SK-N-SH (cell line): ENCODE data around the gene DGCR6. TPM values are rescaled to one million over a fixed set of nuclear protein-coding genes. Genes with fewer than 3 reads are reported as not detected.
"Not testable (repeated sequence)": the region's sequence is repeated elsewhere in the genome, so short reads cannot be mapped to it uniquely, and the experiment has no call there.

Experiments
- CTCF ChIA-PET: fragments of 300-600, 350-600 bp; formaldehyde crosslinking; extraction: SDS; loops from one replicate; lab custom pipeline; 2021; lab: Yijun Ruan, JAX
- POLR2A ChIA-PET: fragments of 350-600 bp; sonication (Branson Sonifier 250); formaldehyde crosslinking; extraction: SDS; loops from one replicate; lab custom pipeline; 2020; ENCODE audit warnings: antibody characterized with exemption, inconsistent platforms; lab: Yijun Ruan, JAX
- DNase-seq: peaks from one replicate; pipeline ENCODE4 v3.0.0; 2012
- H2AFZ ChIP-seq: fragments of 200-600 bp; sonication (generic); 2 replicates; pipeline ENCODE4 v1.8.1; 2016; ENCODE audit warnings: antibody characterized with exemption, mild to moderate bottlenecking, low read depth
- H3F3A ChIP-seq: fragments of 200-600 bp; sonication (generic); replicated peaks from 2 replicates; pipeline ENCODE3; 2016; ENCODE audit warnings: antibody characterized with exemption, mild to moderate bottlenecking; ENCODE audit not compliant: insufficient read depth
- H3K27ac ChIP-seq, 2 experiments: fragments of 200-500 bp in 1 of 2; fragments of 200-600 bp in 1 of 2; sonication (Bioruptor generic) in 1 of 2; sonication (generic), shearing (Covaris generic) in 1 of 2; 2 replicates each; pipeline versions ENCODE4 v1.5.1 to v1.6.1; 2014 to 2016; ENCODE audit warnings: low read depth in 2 of 2, inconsistent platforms in 1 of 2, low read length in 1 of 2, mild to moderate bottlenecking in 1 of 2, mixed read lengths in 1 of 2
- H3K27me3 ChIP-seq: fragments of 200-600 bp; sonication (generic), shearing (Covaris generic); 2 replicates; pipeline ENCODE4 v1.6.1; 2016; ENCODE audit warnings: mixed run types; ENCODE audit not compliant: insufficient read depth
- H3K36me3 ChIP-seq, 2 experiments: fragments of 200-500 bp in 1 of 2; fragments of 200-600 bp in 1 of 2; sonication (Bioruptor generic) in 1 of 2; sonication (generic) in 1 of 2; replicated peaks in 1 of 2; 2 replicates each; pipeline versions ENCODE3 to v1.5.1; 2014 to 2016; ENCODE audit warnings: low read length in 1 of 2, mild to moderate bottlenecking in 1 of 2; ENCODE audit not compliant: insufficient read depth in 2 of 2, control insufficient read depth in 1 of 2
- H3K4me1 ChIP-seq, 2 experiments: fragments of 200-500 bp in 1 of 2; fragments of 200-600 bp in 1 of 2; sonication (Bioruptor generic) in 1 of 2; sonication (generic), shearing (Covaris generic) in 1 of 2; 2 replicates each; pipeline versions ENCODE4 v1.5.1 to v1.6.1; 2014 to 2016; ENCODE audit warnings: low read depth in 1 of 2, low read length in 1 of 2, mixed run types in 1 of 2; ENCODE audit not compliant: insufficient read depth in 2 of 2, control insufficient read depth in 1 of 2
- H3K4me2 ChIP-seq: fragments of 200-600 bp; sonication (generic), shearing (Covaris generic); 2 replicates; pipeline ENCODE4 v1.6.1; 2017; ENCODE audit warnings: mixed run types
- H3K4me3 ChIP-seq, 2 experiments: fragments of 200-500 bp in 1 of 2; fragments of 200-600 bp in 1 of 2; sonication (Bioruptor generic) in 1 of 2; sonication (generic), shearing (Covaris generic) in 1 of 2; 2 replicates each; pipeline versions ENCODE4 v1.5.1 to v1.8.1; 2014 to 2016; ENCODE audit warnings: low read depth in 2 of 2, inconsistent platforms in 1 of 2, low read length in 1 of 2, mild to moderate bottlenecking in 1 of 2, mixed read lengths in 1 of 2, moderate library complexity in 1 of 2
- H3K79me2 ChIP-seq: fragments of 200-600 bp; sonication (generic); 2 replicates; pipeline ENCODE4 v1.8.1; 2017; ENCODE audit warnings: mild to moderate bottlenecking; ENCODE audit not compliant: insufficient read depth
- H3K9ac ChIP-seq: fragments of 200-600 bp; sonication (generic); 2 replicates; pipeline ENCODE4 v1.6.1; 2017; ENCODE audit warnings: mixed run types
- H3K9me2 ChIP-seq: fragments of 200-600 bp; sonication (generic); 2 replicates; pipeline ENCODE4 v1.6.1; 2017; ENCODE audit warnings: mixed run types
- H3K9me3 ChIP-seq: fragments of 200-600 bp; sonication (generic); 2 replicates; pipeline ENCODE4 v1.6.1; 2017; ENCODE audit warnings: mixed run types, mild to moderate bottlenecking, moderate library complexity
- H4K20me1 ChIP-seq: fragments of 200-600 bp; sonication (generic); 2 replicates; pipeline ENCODE4 v1.6.1; 2017; ENCODE audit warnings: mild to moderate bottlenecking, mixed run types; ENCODE audit not compliant: insufficient read depth
- ELF1 ChIP-seq: IDR thresholded peaks from 2 replicates; pipeline ENCODE4 v1.4.0; 2012
- EP300 ChIP-seq, 2 experiments: IDR thresholded peaks; 2 replicates each; pipeline versions ENCODE4 v1.4.0 to v1.6.1; 2012; ENCODE audit warnings: borderline replicate concordance in 1 of 2, low read depth in 1 of 2, low read length in 1 of 2
- EZH2phosphoT487 ChIP-seq: fragments of 200-600 bp; sonication (generic); IDR thresholded peaks from 2 replicates; pipeline ENCODE4 v1.6.1; 2017; ENCODE audit warnings: low read depth, mixed run types, mild to moderate bottlenecking, antibody characterized with exemption, moderate library complexity, borderline replicate concordance
- FOXJ3 ChIP-seq: sonication (generic); formaldehyde crosslinking; IDR thresholded peaks from 2 replicates; pipeline ENCODE4 v1.5.1; 2020; ENCODE audit warnings: mild to moderate bottlenecking, missing genetic modification reagents
- MEF2A ChIP-seq: IDR thresholded peaks from 2 replicates; pipeline ENCODE4 v1.4.0; 2012; ENCODE audit warnings: low read depth, borderline replicate concordance
- MXI1 ChIP-seq: IDR thresholded peaks from 2 replicates; pipeline ENCODE4 v1.6.1; 2012; ENCODE audit warnings: mild to moderate bottlenecking, low read depth, low read length, improper control_type of control experiment
- NFIC ChIP-seq: IDR thresholded peaks from 2 replicates; pipeline ENCODE4 v1.4.0; 2012; ENCODE audit warnings: borderline replicate concordance
- POLR2AphosphoS5 ChIP-seq: IDR thresholded peaks from 2 replicates; pipeline ENCODE4 v1.6.1; 2012; ENCODE audit warnings: low read depth, low read length
- RFX5 ChIP-seq: IDR thresholded peaks from 2 replicates; pipeline ENCODE4 v1.6.1; 2012; ENCODE audit warnings: mild to moderate bottlenecking, improper control_type of control experiment, low read length
- SIN3A ChIP-seq: IDR thresholded peaks from 2 replicates; pipeline ENCODE4 v1.6.1; 2012; ENCODE audit warnings: low read depth, mild to moderate bottlenecking, low read length, moderate library complexity, borderline replicate concordance
- TAF1 ChIP-seq: IDR thresholded peaks from 2 replicates; pipeline ENCODE4 v1.6.1; 2012; ENCODE audit warnings: low read depth, mild to moderate bottlenecking, low read length, moderate library complexity, borderline replicate concordance
- TCF12 ChIP-seq: IDR thresholded peaks from 2 replicates; pipeline ENCODE4 v1.4.0; 2012
- TEAD4 ChIP-seq: IDR thresholded peaks from 2 replicates; pipeline ENCODE4 v1.4.0; 2012; ENCODE audit warnings: mild to moderate bottlenecking, borderline replicate concordance; ENCODE audit not compliant: insufficient read depth
- WGBS: methylation state at CpG from one replicate; pipeline ENCODE4 v1.1.6; 2017; ENCODE audit warnings: low lambda C conversion rate; 5-methylcytosine and 5-hydroxymethylcytosine counted together
- polyA plus RNA-seq, 3 experiments: library from polyadenylated mRNA; depleted of rRNA; stranded (reverse); fragments of >200 nt; gene quantifications; 2 replicates each; pipeline ENCODE4 v1.2.3, GENCODE V29; 2012
- TF ChIP-seq, protein P1 (sequence below): fragments of 200-600 bp; sonication (generic); IDR thresholded peaks from 2 replicates; pipeline ENCODE4 v1.6.1; 2017; ENCODE audit warnings: antibody characterized with exemption, mild to moderate bottlenecking, moderate library complexity
- TF ChIP-seq, protein P2 (sequence below): IDR thresholded peaks from 2 replicates; pipeline ENCODE4 v1.4.0; 2012; ENCODE audit warnings: low read depth
- TF ChIP-seq, protein P3 (sequence below): IDR thresholded peaks from 2 replicates; pipeline ENCODE4 v1.4.0; 2012; ENCODE audit warnings: low read depth, borderline replicate concordance
- TF ChIP-seq, protein P4 (sequence below): fragments of 150-350 bp; IDR thresholded peaks from 2 replicates; pipeline ENCODE4 v1.6.1; 2017; ENCODE audit warnings: antibody characterized with exemption, low read length, low read depth, borderline replicate concordance

Gene DGCR6
- 1.2 TPM in 2 replicates for polyA plus RNA-seq (2012; rRNA removed)
- polyA plus RNA-seq (2012; cell fraction: cytosol; rRNA removed) = 0.22 and 0.24 TPM in 2 replicates
- polyA plus RNA-seq (2012; cell fraction: nucleus; rRNA removed) = 2.1 and 2.2 TPM in 2 replicates

DNA sequence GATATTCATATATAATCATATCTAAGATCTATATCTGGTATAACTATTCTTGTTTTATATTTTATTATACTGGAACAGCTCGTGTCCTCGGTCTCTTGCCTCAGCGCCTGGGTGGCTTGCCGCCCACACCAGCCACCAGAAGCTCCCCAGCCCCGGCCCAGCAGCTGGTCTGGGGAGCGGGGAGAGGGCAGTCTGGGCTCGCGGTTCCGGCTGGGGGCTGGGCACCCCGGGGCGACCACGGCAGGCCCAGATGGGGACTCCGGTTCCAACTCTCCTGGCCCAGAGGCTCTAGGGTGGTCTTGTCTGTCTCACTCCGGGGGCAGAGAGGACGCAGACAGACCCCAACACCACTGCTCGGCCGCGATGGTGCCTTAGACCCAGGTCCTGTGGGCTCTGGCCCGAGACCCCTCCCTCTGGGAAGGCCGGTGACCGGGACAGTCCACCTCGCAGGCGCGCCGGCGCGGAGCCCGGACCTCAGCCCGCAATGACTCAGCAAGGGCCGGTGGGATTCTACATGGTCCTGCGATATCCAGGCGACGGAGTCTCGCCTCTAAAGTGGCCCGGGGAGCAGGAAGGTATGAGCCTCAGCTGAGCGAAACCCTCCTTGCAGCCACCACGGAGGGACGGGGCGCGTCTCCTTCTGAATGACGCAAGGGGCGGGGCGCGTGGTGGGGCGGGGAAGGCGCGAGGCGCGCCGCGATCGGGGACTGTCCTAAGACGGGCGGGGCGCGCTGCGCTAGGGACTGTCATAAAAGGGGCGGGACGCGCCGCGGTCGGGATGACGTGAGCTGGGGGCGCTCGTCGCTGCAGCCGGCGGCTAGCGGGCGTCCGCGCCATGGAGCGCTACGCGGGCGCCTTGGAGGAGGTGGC, at the start of gene DGCR6:
DGCR6 (plus strand) TSS at position 781 of the 870 bp plus-strand sequence; CDS start at position 836, 55 bp downstream.
- no peak within 1 kb of the TSS for H3K27ac ChIP-seq
- no peaks in the 10 kb centered on the region for H3K4me1 ChIP-seq
- CTCF ChIA-PET = interaction anchor here (0.6 to 1.8 kb wide), 6 partner anchors 21 to 1735 kb away, joined by 3 to 6 read pairs (median 3); partner anchors contain the start of gene PRODH
- no peaks in the 10 kb centered on the region for H3K27me3 ChIP-seq
- H4K20me1 ChIP-seq = no peaks in the 10 kb centered on the region
- no peaks in the 10 kb centered on the region for H3K9me2 ChIP-seq
- H3K9me3 ChIP-seq = no peaks in the 10 kb centered on the region
- H3K9ac ChIP-seq = no peak within 1 kb of the TSS
- H2AFZ ChIP-seq = no peak within 1 kb of the TSS
- no peaks in the 10 kb centered on the region for H3K79me2 ChIP-seq
- POLR2A ChIA-PET = interaction anchor here (0.8 kb wide), 1 partner anchor 15 kb away, joined by 3 read pairs; no protein-coding TSS in a partner anchor
- no peaks in the 10 kb centered on the region for H3F3A ChIP-seq
- no CpG with 5 or more reads among the region's 77 CpGs for WGBS
- H3K36me3 ChIP-seq = no peaks in the 10 kb centered on the region
- DNase-seq = no peak
- no peak within 1 kb of the TSS for H3K4me3 ChIP-seq
- H3K4me2 ChIP-seq = no peak within 1 kb of the TSS
- TF ChIP-seq MEF2A (no peak), TCF12 (no peak), TAF1 (no peak), FOXJ3 (no peak), EZH2phosphoT487 (no peak), RFX5 (no peak), MXI1 (no peak), TEAD4 (no peak), EP300 (IDR thresholded peaks at IDR 0.05; ENCODE audit: borderline replicate concordance in 1 of 2, low read depth in 1 of 2, low read length in 1 of 2) (no peak), SIN3A (no peak), POLR2AphosphoS5 (no peak), ELF1 (no peak), NFIC (no peak)
- TF ChIP-seq, protein P1, sequence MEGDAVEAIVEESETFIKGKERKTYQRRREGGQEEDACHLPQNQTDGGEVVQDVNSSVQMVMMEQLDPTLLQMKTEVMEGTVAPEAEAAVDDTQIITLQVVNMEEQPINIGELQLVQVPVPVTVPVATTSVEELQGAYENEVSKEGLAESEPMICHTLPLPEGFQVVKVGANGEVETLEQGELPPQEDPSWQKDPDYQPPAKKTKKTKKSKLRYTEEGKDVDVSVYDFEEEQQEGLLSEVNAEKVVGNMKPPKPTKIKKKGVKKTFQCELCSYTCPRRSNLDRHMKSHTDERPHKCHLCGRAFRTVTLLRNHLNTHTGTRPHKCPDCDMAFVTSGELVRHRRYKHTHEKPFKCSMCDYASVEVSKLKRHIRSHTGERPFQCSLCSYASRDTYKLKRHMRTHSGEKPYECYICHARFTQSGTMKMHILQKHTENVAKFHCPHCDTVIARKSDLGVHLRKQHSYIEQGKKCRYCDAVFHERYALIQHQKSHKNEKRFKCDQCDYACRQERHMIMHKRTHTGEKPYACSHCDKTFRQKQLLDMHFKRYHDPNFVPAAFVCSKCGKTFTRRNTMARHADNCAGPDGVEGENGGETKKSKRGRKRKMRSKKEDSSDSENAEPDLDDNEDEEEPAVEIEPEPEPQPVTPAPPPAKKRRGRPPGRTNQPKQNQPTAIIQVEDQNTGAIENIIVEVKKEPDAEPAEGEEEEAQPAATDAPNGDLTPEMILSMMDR = no peak
- TF ChIP-seq, protein P2, sequence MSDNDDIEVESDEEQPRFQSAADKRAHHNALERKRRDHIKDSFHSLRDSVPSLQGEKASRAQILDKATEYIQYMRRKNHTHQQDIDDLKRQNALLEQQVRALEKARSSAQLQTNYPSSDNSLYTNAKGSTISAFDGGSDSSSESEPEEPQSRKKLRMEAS = no peak
- TF ChIP-seq, protein P3, sequence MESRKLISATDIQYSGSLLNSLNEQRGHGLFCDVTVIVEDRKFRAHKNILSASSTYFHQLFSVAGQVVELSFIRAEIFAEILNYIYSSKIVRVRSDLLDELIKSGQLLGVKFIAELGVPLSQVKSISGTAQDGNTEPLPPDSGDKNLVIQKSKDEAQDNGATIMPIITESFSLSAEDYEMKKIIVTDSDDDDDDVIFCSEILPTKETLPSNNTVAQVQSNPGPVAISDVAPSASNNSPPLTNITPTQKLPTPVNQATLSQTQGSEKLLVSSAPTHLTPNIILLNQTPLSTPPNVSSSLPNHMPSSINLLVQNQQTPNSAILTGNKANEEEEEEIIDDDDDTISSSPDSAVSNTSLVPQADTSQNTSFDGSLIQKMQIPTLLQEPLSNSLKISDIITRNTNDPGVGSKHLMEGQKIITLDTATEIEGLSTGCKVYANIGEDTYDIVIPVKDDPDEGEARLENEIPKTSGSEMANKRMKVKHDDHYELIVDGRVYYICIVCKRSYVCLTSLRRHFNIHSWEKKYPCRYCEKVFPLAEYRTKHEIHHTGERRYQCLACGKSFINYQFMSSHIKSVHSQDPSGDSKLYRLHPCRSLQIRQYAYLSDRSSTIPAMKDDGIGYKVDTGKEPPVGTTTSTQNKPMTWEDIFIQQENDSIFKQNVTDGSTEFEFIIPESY = no peak
- TF ChIP-seq, protein P4, sequence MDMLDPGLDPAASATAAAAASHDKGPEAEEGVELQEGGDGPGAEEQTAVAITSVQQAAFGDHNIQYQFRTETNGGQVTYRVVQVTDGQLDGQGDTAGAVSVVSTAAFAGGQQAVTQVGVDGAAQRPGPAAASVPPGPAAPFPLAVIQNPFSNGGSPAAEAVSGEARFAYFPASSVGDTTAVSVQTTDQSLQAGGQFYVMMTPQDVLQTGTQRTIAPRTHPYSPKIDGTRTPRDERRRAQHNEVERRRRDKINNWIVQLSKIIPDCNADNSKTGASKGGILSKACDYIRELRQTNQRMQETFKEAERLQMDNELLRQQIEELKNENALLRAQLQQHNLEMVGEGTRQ = no peak

DNA sequence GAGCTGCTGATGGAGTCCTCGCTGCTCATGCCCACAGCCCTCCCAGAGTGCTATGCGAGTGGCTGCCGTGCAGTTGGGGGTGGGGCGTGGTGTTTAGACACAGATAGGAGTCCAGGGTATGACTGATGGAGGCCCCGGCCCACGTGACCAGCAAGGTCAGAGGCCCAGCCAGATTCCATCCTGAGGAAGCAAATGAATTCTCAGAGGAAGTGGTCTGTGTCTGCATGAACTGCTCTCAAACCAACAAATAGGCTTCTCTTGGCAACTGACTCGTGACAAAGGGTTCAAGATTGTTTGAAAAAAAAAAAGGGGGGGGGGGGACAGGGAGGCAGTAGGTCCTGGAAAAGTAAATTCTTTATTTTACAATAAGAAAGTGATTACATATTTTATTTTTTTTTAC, 46.8 kb upstream of the DGCR6 start:
- POLR2A ChIA-PET = not testable (repeated sequence)

DNA sequence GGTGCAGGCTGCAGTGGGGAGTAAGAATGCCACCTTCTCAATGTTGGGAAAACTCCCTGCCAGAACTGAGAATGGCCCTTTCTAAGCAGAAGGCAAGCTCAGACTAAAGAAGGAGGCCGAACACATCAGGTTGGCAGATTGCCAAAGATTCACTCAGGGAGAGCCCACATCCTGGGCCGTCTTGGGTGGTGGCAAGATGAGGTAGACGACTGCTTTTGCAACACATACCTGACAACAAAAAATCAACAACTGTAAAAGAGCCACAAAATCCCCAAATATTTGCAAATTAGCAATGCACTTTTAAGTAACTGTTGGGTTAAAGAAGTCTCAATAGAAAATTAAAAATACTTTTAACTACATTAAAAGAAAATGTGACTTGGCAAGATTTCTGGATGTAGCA, 24.9 kb upstream of the DGCR6 start:
- CTCF ChIA-PET, H3F3A ChIP-seq, DNase-seq, H3K79me2 ChIP-seq, H3K27me3 ChIP-seq, H2AFZ ChIP-seq, H4K20me1 ChIP-seq, POLR2A ChIA-PET, H3K4me1 ChIP-seq, H3K9ac ChIP-seq, H3K4me3 ChIP-seq, H3K27ac ChIP-seq, H3K9me2 ChIP-seq, H3K9me3 ChIP-seq, H3K36me3 ChIP-seq, H3K4me2 ChIP-seq: not testable (repeated sequence)
- 21% methylated on average over 3 of the region's 3 CpGs for WGBS

More for the DNA sequence above, 46.8 kb upstream of the DGCR6 start:
- H3K9ac ChIP-seq, H3K36me3 ChIP-seq, H3K27ac ChIP-seq, H3K4me1 ChIP-seq, H2AFZ ChIP-seq, H3K9me3 ChIP-seq, H3K79me2 ChIP-seq, H3K4me3 ChIP-seq, DNase-seq, H3K9me2 ChIP-seq, H3K4me2 ChIP-seq, H4K20me1 ChIP-seq, CTCF ChIA-PET, H3K27me3 ChIP-seq, H3F3A ChIP-seq: not testable (repeated sequence)
- 56% methylated on average over 4 of the region's 7 CpGs for WGBS
